ENCODE measurements around the gene SLC40A1. TPM values are rescaled to one million over a fixed set of nuclear protein-coding genes. Genes with fewer than 3 reads are reported as not detected.
A peak's percentile ranks its signal among the peaks of the same experiment; 100 is the strongest.

SLC40A1 gene
- total RNA-seq, 2 donors from 2014 or later: 86.7 to 169 TPM

GRCh38 chr2:189557373-189557772, 23.2 kb downstream of the SLC40A1 start:
- no peaks in the 10 kb centered on the region for H3K27me3 ChIP-seq (replicated peaks; ENCODE audit: insufficient read depth)
- 19% methylated on average over 1 of the region's 1 CpG for WGBS
- no peak for DNase-seq (ENCODE audit: low spot score)
- H3K36me3 ChIP-seq: no peaks in the 10 kb centered on the region
- peaks cover 5% of the 10 kb centered on the region for H3K4me1 ChIP-seq (replicated peaks)
- intact Hi-C loops (cut with DNase I): no loop called here
- TF ChIP-seq POLR2A (IDR thresholded peaks at IDR 0.05) (no peak), POLR2AphosphoS5 (IDR thresholded peaks at IDR 0.05) (no peak), CTCF (IDR thresholded peaks at IDR 0.05) (no peak)
- H3K4me3 ChIP-seq: no peak overlapping the region
- no peaks in the 10 kb centered on the region for H3K9me3 ChIP-seq
- H3K27ac ChIP-seq: no peak overlapping the region

- Histone ChIP-seq H3K9me3 (no peaks in the 10 kb centered on the region), H3K4me1 (replicated peaks) (peaks cover 5% of the 10 kb centered on the region), H3K27me3 (replicated peaks; ENCODE audit: insufficient read depth) (no peaks in the 10 kb centered on the region), H3K36me3 (no peaks in the 10 kb centered on the region), H3K27ac (no peak overlapping the region), H3K4me3 (no peak overlapping the region)
- intact Hi-C loops (cut with DNase I): no loop called here
- DNase-seq (ENCODE audit: low spot score): no peak
- 65% methylated on average over 7 of the region's 7 CpGs for WGBS
- TF ChIP-seq POLR2AphosphoS5 (IDR thresholded peaks at IDR 0.05) (no peak), POLR2A (IDR thresholded peaks at IDR 0.05) (no peak), CTCF (IDR thresholded peaks at IDR 0.05) (no peak)
Measured at GRCh38 chr2:189556526-189556925, 24.1 kb downstream of the SLC40A1 start.

- Histone ChIP-seq H3K4me1 (replicated peaks) (peaks cover 5% of the 10 kb centered on the region), H3K27ac (peak overlapping the region in 1 of 2 donors; percentile 21), H3K9me3 (no peaks in the 10 kb centered on the region), H3K36me3 (no peaks in the 10 kb centered on the region), H3K4me3 (no peak overlapping the region), H3K27me3 (replicated peaks; ENCODE audit: insufficient read depth) (no peaks in the 10 kb centered on the region)
- 31% methylated on average over 2 of the region's 2 CpGs for WGBS
- intact Hi-C loops (cut with DNase I): no loop called here
- TF ChIP-seq CTCF (IDR thresholded peaks at IDR 0.05): no peak
- TF ChIP-seq POLR2AphosphoS5 (IDR thresholded peaks at IDR 0.05): peak; percentile 26
- peak; percentile 65 for DNase-seq (ENCODE audit: low spot score)
Measured at GRCh38 chr2:189555232-189555631, 25.4 kb downstream of the SLC40A1 start.

- Histone ChIP-seq H3K36me3 (no peaks in the 10 kb centered on the region), H3K27me3 (replicated peaks; ENCODE audit: insufficient read depth) (no peaks in the 10 kb centered on the region), H3K4me1 (replicated peaks) (peaks cover 5% of the 10 kb centered on the region), H3K4me3 (no peak overlapping the region), H3K27ac (no peak overlapping the region), H3K9me3 (no peaks in the 10 kb centered on the region)
- TF ChIP-seq CTCF (IDR thresholded peaks at IDR 0.05): no peak
- TF ChIP-seq POLR2AphosphoS5 (IDR thresholded peaks at IDR 0.05): no peak
- TF ChIP-seq POLR2A (IDR thresholded peaks at IDR 0.05): no peak
- intact Hi-C loops (cut with DNase I): no loop called here
- WGBS: 22% methylated on average over 1 of the region's 1 CpG
- DNase-seq (ENCODE audit: low spot score): no peak
Measured at GRCh38 chr2:189553504-189554088, 27.0 kb downstream of the SLC40A1 start.

- intact Hi-C loops (cut with DNase I): no loop called here
- Histone ChIP-seq H3K4me3 (no peak overlapping the region), H3K27me3 (replicated peaks; ENCODE audit: insufficient read depth) (no peaks in the 10 kb centered on the region), H3K9me3 (no peaks in the 10 kb centered on the region), H3K27ac (no peak overlapping the region), H3K4me1 (replicated peaks) (peaks cover 5% of the 10 kb centered on the region), H3K36me3 (no peaks in the 10 kb centered on the region)
- no peak for DNase-seq (ENCODE audit: low spot score)
- WGBS: 14% methylated on average over 2 of the region's 2 CpGs
- no peak for TF ChIP-seq CTCF (IDR thresholded peaks at IDR 0.05)
- no peak for TF ChIP-seq POLR2AphosphoS5 (IDR thresholded peaks at IDR 0.05)
- TF ChIP-seq POLR2A (IDR thresholded peaks at IDR 0.05): no peak
Measured at GRCh38 chr2:189552991-189553404, 27.6 kb downstream of the SLC40A1 start.
